ENCODE results near the gene DIS3L.
A peak's percentile ranks its signal among the peaks of the same experiment; 100 is the strongest.
"Not testable (repeated sequence)": the region's sequence is repeated elsewhere in the genome, so short reads cannot be mapped to it uniquely, and the experiment has no call there.

The DIS3L gene

GRCh38 chr15:66278671-66279070 is 14.7 kb upstream of the DIS3L start:
- DNase-seq = no peak

- no peak for DNase-seq
These were observed 9.1 kb upstream of the DIS3L start for GRCh38 chr15:66284271-66284670.

DNA sequence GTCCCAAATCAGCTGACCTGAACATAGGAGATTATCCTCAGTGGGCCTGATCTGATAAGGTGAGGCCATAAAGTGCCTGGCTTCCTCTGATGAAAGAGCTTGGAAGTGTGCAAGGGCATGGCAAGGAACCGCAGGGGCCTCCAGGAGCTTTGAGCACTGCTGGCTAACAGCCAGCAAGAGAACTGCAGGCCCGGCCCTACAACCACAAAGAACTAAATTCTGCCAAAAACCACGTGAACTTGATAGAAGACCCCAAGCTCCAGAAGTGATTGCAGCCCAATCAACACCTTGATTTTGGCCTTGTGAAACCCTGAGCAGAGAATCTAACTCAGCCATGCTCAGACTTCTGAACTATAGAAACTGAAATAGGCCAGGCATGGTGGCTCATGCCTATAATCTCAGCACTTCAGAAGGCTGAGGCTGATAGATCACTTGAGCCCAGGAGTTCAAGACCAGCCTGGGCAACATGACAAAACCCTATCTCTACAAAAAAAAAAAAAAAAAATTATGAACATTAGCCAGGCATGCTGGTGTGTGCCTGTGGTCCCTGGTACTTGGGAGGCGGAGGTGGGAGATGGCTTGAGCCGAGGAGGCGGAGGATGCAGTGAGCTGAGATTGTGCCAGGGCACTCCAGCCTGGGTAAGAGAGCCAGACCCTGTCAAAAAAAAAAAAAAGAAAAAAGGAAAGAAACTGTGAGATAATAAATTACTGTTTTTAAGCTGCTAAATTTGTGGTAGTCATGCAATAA is 7.7 kb upstream of the DIS3L start:
- DNase-seq = no peak

- DNase-seq = peak; percentile 28
These were observed 5.8 kb upstream of the DIS3L start for GRCh38 chr15:66287461-66288057.

- no peak for DNase-seq
These were observed 5.3 kb upstream of the DIS3L start for GRCh38 chr15:66288093-66288492.

DNA sequence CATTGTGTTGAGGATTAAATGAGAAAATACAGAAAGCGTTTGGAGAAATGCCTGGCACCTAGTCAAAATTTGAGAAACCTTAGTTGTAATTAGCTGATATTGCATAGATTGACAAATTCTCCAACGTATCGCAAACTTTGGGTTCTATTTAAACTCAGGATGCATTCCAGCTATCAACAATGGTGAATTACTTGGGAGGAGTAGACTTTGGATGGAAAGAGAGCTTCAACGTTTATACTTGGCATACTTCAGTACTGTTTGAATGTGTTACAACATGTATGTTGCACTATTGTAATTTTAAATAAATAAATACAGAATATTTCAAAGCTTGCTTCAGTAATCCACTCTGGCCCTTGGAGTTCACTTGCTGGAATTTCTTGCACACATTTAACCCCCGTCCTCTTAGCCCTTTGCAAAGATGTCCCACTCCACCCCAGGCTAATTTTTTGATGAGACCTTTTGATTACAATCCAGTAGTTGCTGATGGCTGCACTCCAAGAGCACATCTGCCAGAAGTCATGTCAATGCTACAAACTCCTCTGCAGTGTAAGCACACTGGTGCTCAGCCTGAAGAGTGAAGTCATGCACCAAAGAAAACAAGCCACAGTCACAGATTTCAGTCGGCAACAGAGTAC is 4.7 kb upstream of the DIS3L start:
- no peak for DNase-seq

DNA sequence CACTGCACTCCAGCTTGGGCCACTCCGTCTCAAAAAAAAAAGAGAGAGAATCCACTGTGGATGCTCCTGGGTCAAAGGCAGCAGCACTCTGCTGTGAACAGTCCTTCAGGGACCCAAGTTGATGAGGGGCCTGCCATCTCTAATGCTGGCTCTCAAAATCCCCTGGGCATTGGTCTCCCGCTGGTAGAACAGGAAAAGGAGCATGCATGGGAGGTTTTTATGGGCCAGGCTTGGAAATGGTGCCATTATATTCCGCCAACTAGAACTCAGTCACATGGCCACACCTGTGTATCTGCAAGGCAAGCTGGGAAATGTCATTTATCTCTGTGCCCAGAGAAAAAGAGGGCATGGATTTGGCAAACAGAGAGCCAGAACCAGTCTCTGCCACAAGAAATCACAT is 3.4 kb upstream of the DIS3L start:
- no peak for DNase-seq

- DNase-seq = no peak
These were observed 2.9 kb upstream of the DIS3L start for GRCh38 chr15:66290518-66290917.

GRCh38 chr15:66291816-66292570 is 1.4 kb upstream of the DIS3L start:
- no peak for DNase-seq

DNA sequence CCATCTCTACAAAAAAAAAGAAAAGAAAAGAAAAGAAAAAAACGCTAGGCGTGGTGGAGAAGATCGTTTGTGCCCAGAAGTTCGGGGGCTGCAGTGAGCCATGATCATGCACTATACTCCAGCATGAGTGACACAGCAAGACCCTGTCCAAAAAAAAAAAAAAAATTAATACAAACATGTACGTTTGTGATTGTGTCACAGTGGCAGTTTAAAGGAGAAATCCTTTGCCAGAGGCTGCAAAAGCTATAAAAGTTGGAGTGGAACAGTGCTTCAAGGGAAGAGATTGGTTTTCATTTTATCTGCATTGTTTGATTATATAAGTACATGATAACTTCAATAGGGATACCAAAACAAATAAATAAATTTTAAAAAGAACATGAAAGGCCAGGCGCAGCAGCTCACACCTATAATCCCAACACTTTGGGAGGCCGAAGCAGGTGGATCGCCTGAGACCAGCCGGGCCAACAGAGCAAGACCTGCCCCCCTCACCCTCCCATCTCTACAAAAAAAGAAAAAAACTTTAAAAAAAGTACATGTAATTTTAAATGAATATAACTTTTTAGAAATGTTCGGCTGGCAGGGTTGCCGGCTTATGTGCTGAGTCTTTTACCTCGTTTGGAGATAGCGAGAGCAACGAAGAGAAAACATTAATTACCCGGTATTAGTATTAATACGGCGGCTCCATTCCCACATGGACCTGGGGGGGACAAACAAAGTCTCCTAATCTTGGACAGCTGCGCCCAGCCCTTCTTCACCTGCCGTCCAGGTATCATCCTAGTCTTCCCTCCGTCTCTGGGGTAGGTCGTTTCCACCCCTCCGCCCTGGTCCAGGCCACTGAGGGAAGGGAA is 573 bp upstream of the DIS3L start:
- no peak for DNase-seq

- peak; percentile 27 for DNase-seq
These were observed 976 bp downstream of the DIS3L start for GRCh38 chr15:66294157-66294931.

DNA sequence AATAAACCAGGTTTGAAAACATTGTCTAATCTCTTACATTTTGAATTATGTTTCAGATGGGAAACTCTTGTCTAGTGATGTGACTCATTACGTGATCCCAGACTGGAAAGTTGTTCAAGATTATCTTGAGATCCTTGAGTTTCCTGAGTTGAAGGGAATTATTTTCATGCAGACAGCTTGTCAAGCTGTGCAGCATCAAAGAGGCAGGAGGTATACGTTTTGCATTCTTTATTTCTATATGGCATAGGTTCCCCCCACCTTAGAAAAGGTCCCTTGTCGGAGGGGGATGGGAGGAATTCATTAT is 1.5 kb downstream of the DIS3L start:
- no peak for DNase-seq

GRCh38 chr15:66296186-66296585 is 2.8 kb downstream of the DIS3L start:
- DNase-seq = no peak

DNA sequence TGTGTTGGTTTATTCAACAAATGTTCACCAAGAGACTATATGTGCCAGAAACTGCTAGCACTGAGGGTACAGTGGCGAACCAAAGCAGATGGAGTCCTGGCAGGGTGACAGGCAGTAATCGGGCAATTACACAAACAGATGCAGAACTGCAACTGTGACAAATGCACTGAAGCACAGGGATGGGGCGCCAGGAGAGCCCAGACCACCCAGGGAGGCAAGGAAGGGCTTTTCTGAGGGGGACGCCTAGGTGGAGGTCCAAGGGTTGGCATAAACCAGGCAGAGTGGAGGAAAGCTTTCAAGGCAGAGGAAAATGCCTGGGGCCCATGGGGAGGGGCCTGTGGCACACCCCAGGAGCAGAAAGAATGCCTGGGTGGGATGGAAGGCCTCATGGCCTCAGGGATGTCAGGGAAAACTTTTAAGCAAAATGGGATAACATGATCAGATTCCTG is 5.5 kb downstream of the DIS3L start:
- no peak for DNase-seq

GRCh38 chr15:66302489-66303278 is 9.3 kb downstream of the DIS3L start:
- no peak for DNase-seq

- not testable (repeated sequence) for DNase-seq
These were observed 11.1 kb downstream of the DIS3L start for GRCh38 chr15:66304425-66304824.

DNA sequence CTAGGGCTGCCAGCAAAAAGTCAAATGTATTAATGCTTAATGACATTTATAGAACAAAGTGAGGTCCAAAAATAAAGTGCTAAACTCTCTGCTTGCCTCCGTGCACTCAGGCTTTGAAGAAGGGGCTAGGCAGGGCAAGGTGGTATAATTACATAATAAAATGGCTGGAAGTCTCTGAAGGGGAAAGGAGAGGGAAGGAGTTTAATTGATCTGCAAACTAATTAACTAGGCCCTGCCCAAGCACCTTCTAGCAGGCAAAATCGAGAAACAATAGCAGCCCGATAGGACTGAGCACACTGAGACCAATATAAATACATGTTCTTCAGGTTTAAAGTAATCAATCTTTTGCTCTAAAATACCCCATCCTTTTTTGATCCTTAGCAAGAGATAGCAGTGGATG is 13.0 kb downstream of the DIS3L start:
- DNase-seq = no peak

DNA sequence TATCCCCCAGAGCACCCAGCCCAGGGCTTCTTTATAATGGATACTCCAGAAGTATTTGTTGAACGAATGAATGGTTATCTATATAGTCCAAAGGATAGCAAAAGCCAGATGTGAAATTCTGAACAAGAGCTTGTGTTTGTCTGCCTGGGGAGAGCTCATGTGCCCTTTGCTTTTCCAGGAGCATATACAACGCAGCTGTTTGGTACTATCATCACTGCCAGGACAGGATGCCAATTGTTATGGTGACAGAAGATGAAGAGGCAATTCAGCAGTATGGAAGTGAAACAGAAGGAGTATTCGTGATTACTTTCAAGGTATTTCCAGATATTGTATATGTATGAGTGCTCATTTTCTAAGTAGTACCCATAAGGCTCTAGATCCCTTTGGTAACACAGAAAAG is 15.2 kb downstream of the DIS3L start:
- no peak for DNase-seq

GRCh38 chr15:66309828-66310227 is 16.5 kb downstream of the DIS3L start:
- DNase-seq = no peak

GRCh38 chr15:66310786-66311185 is 17.4 kb downstream of the DIS3L start:
- no peak for DNase-seq

GRCh38 chr15:66312144-66312543 is 18.8 kb downstream of the DIS3L start:
- no peak for DNase-seq

Measured in CD4-positive, alpha-beta T cell treated with Interleukin-17A for 1 hour (primary cell).